Mucosa of rectum (tissue), 2 donors: ENCODE data around the gene SMIM13.

Source experiments
- H3K27ac ChIP-seq, 2 donors: one replicate each; pipeline ENCODE4 v1.7.0; 2013; ENCODE audit warnings: inconsistent platforms in 2 of 2, low read depth in 2 of 2, low read length in 2 of 2
- H3K27me3 ChIP-seq, 2 donors: one replicate each; pipeline ENCODE4 v1.7.0; 2013; ENCODE audit warnings: low read length in 2 of 2; ENCODE audit not compliant: control insufficient read depth in 2 of 2, insufficient read depth in 2 of 2
- H3K36me3 ChIP-seq, 2 donors: one replicate each; pipeline ENCODE4 v1.7.0; 2013; ENCODE audit warnings: low read length in 2 of 2; ENCODE audit not compliant: control insufficient read depth in 2 of 2, insufficient read depth in 2 of 2
- H3K4me1 ChIP-seq, 2 donors: one replicate each; pipeline ENCODE4 v1.7.0; 2013; ENCODE audit warnings: low read length in 2 of 2, mild to moderate bottlenecking in 1 of 2; ENCODE audit not compliant: control insufficient read depth in 2 of 2, insufficient read depth in 2 of 2
- H3K4me3 ChIP-seq, 2 donors: one replicate each; pipeline ENCODE4 v1.7.0; 2013; ENCODE audit warnings: low read length in 2 of 2
- H3K9ac ChIP-seq, 2 donors: one replicate each; pipeline ENCODE4 v1.7.0; 2013; ENCODE audit warnings: low read length in 2 of 2, low read depth in 1 of 2, mild to moderate bottlenecking in 1 of 2
- H3K9me3 ChIP-seq, 2 donors: one replicate each; pipeline ENCODE4 v1.7.0; 2013; ENCODE audit warnings: low read length in 2 of 2; ENCODE audit not compliant: control insufficient read depth in 2 of 2
- donor health status: healthy.
- donor health status: Normal muscosa, but diverticular disease.

The SMIM13 gene

GRCh38 chr6:11151488-11151887, 57.9 kb downstream of the SMIM13 start:
- no peak overlapping the region for H3K9ac ChIP-seq
- no peaks in the 10 kb centered on the region for H3K9me3 ChIP-seq
- H3K4me3 ChIP-seq, result no peak overlapping the region
- no peaks in the 10 kb centered on the region for H3K36me3 ChIP-seq
- H3K27me3 ChIP-seq, result no peaks in the 10 kb centered on the region
- no peaks in the 10 kb centered on the region for H3K4me1 ChIP-seq
- H3K27ac ChIP-seq, result no peak overlapping the region

- H3K9ac ChIP-seq, result no peak overlapping the region
- H3K27ac ChIP-seq, result no peak overlapping the region
- H3K9me3 ChIP-seq, result no peaks in the 10 kb centered on the region
- no peaks in the 10 kb centered on the region for H3K36me3 ChIP-seq
- no peak overlapping the region for H3K4me3 ChIP-seq
- H3K27me3 ChIP-seq, result no peaks in the 10 kb centered on the region
- H3K4me1 ChIP-seq, result no peaks in the 10 kb centered on the region
These were observed 58.9 kb downstream of the SMIM13 start for GRCh38 chr6:11152581-11152980.

DNA sequence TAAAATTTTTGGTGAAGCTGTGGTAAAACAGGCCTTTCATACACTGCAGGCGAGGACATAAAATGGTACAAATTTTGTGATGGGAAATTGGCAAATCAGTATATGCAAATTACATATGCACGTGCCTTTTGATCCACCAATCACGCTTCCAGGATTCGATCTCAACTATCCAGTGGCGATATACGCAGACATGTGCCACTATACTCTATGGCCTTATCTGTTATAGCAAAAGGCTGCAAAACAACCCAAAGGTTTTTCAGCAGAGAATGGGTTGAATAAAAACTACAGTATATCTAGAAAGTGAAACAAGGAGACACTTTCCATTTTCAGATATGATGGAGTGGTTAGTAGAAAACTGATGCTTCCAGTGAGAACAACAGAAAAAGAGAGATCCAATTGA, 59.8 kb downstream of the SMIM13 start:
- Histone ChIP-seq H3K27me3 (no peaks in the 10 kb centered on the region), H3K4me3 (no peak overlapping the region), H3K27ac (no peak overlapping the region), H3K36me3 (no peaks in the 10 kb centered on the region), H3K4me1 (no peaks in the 10 kb centered on the region), H3K9ac (no peak overlapping the region), H3K9me3 (no peaks in the 10 kb centered on the region)

DNA sequence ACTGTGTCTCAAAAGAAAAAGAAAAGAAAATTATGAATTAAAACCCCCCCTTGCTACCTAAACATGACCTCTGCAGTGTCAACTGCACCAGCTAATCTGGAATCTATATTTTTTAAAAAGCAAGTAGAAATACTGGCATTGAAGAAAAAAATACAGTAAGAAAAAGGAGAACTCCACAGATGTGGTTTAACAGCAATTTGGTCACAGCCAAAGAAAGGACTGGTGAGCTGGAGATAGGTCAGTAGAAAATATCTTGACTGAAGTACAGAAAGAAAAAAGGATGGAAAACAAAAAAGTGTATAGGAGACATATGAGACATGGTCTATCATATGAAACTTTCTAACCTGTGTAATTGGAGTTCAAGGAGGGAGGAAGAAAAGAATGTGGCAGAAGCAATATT, 62.0 kb downstream of the SMIM13 start:
- no peaks in the 10 kb centered on the region for H3K4me1 ChIP-seq
- no peaks in the 10 kb centered on the region for H3K36me3 ChIP-seq
- no peak overlapping the region for H3K9ac ChIP-seq
- H3K9me3 ChIP-seq, result no peaks in the 10 kb centered on the region
- H3K4me3 ChIP-seq, result no peak overlapping the region
- no peak overlapping the region for H3K27ac ChIP-seq
- H3K27me3 ChIP-seq, result no peaks in the 10 kb centered on the region

GRCh38 chr6:11160199-11160598, 66.6 kb downstream of the SMIM13 start:
- Histone ChIP-seq H3K27ac (no peak overlapping the region), H3K36me3 (no peaks in the 10 kb centered on the region), H3K9me3 (no peaks in the 10 kb centered on the region), H3K4me3 (no peak overlapping the region), H3K4me1 (no peaks in the 10 kb centered on the region), H3K9ac (no peak overlapping the region), H3K27me3 (no peaks in the 10 kb centered on the region)

DNA sequence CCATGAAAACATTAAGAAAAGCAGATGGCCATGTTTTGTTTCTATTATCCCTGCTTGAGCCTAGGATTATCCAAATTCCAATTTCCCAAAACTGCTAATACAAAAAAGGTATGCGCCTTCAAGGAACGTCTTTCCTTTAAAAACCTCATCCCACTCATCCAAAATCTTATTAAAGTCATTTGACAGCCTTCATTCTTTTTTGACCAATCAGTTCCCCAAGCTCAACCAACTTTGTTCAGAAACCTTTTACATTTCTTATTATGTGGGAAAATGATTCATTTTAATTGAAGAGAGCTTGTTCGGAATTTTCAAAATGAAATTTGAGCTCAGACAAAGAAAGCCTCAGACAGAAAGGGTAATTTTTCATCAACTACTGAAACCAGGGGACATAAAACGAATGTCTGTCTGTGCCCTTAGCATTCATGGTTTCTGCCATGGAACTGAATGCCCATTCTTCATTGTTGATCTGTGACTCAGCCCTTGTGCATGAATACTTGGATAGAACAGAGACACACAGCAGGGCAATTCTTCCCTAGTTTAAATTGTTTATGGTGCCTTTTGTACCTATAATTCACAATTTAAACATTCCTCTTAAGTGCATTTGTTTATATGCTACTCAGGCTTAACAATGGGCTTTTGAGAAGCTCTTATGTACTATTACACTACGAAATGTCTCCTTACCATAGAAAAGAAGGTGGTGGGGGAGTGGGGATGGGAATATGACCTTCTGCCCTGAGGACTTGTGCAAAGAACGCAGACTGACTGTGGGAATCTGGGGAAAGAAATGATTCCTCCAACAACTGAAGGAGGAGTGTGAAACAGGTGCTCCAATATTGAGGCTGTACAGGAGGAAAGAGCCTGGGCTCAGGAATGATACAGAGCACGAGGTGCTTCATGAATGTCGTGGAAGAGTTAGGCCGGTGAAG, 67.7 kb downstream of the SMIM13 start:
- Histone ChIP-seq H3K36me3 (no peaks in the 10 kb centered on the region), H3K27me3 (no peaks in the 10 kb centered on the region), H3K9me3 (no peaks in the 10 kb centered on the region), H3K27ac (no peak overlapping the region), H3K4me1 (no peaks in the 10 kb centered on the region), H3K4me3 (no peak overlapping the region), H3K9ac (no peak overlapping the region)

DNA sequence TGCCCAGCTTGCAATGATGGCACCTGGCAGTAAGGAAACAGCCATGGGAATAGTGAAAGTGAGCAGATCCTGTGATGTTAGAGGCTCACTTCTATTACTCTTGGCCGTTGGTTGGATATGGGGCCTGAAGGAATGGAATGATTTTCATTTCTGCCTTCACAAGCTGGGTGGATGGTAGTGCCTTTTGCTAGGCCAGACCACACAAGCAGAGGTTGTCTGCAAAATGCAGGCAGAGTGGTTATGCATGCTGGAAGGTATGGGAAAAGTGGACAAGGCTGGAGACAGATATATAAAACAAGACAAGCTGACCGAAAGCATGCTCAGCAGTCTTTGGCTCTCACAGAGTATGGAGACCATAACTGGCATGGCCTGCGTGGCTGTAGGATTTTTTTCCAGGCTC, 68.6 kb downstream of the SMIM13 start:
- Histone ChIP-seq H3K36me3 (no peaks in the 10 kb centered on the region), H3K27me3 (no peaks in the 10 kb centered on the region), H3K27ac (no peak overlapping the region), H3K4me1 (no peaks in the 10 kb centered on the region), H3K4me3 (no peak overlapping the region), H3K9ac (no peak overlapping the region), H3K9me3 (no peaks in the 10 kb centered on the region)

DNA sequence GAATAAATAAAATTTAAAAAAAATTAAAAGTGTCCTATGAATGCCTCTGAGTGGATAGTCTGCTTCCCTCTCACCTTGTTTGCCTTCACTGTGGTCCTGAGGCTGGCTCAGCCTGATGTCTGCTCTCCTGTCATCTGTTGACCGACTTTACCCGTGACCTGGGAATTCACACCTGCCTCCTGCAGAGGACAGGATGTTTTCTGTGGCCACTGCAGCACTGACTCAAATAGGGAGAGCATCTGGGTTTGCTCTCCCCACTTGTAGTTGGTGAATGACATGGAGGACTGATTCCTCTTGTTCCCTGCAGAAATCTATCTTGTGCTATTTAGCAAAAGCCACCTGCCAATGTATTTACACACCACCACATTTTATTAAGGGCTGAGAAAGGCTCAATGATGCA, 70.3 kb downstream of the SMIM13 start:
- no peaks in the 10 kb centered on the region for H3K4me1 ChIP-seq
- H3K9me3 ChIP-seq, result no peaks in the 10 kb centered on the region
- H3K36me3 ChIP-seq, result no peaks in the 10 kb centered on the region
- no peaks in the 10 kb centered on the region for H3K27me3 ChIP-seq
- no peak overlapping the region for H3K9ac ChIP-seq
- no peak overlapping the region for H3K27ac ChIP-seq
- H3K4me3 ChIP-seq, result no peak overlapping the region

DNA sequence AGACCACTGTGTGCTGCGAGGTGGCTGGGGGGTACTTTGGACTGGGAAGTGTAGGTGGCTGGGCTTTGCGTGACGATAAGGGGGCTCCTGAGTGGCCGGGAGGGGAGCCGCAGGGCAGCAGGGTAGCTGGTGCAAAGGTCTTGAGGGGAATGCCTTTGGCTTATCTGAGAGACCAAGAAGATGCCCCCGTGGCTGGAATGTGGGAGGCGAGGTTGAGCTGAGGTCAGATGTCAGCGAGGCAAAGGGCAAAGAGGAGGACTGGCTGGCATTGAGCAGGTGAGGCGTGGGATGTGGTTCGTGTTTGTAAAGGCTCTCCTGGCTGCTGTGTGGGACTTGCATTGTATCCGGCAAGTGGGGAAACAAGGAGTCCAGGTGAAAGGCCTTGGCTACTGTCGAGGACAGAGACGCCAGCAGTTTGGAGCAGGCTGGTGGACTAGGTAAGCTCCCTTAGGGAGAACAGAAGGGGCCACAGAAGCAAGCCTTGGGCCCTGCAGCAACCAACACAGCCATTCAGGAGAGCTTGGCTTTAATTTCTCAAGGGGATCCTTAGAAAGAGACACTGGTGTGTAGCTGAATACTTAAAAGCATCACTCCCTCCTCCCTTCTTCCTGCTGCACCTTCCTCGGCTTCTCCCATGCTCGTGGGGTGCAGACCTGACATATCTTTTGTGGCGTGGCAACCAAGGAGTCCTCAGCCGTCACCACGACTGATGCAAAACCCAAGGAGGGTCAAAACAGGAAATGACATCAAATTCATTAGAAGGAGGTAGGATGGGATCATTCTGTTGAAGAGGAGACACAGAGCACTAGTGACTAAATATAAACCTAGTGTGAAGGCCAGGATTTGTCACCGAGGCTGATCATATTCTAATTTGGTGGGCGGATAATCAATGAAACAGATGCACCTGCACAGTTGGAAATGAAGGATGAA, 71.3 kb downstream of the SMIM13 start:
- no peak overlapping the region for H3K27ac ChIP-seq
- no peaks in the 10 kb centered on the region for H3K4me1 ChIP-seq
- no peaks in the 10 kb centered on the region for H3K27me3 ChIP-seq
- no peaks in the 10 kb centered on the region for H3K9me3 ChIP-seq
- H3K36me3 ChIP-seq, result no peaks in the 10 kb centered on the region
- no peak overlapping the region for H3K4me3 ChIP-seq
- H3K9ac ChIP-seq, result no peak overlapping the region

- H3K27ac ChIP-seq, result no peak overlapping the region
- H3K27me3 ChIP-seq, result no peaks in the 10 kb centered on the region
These were observed 73.3 kb downstream of the SMIM13 start for GRCh38 chr6:11166948-11167347.

More at GRCh38 chr6:11166948-11167347, 73.3 kb downstream of the SMIM13 start:
- Histone ChIP-seq H3K4me3 (no peak overlapping the region), H3K9me3 (no peaks in the 10 kb centered on the region), H3K36me3 (no peaks in the 10 kb centered on the region), H3K9ac (no peak overlapping the region), H3K4me1 (no peaks in the 10 kb centered on the region)
